Raji (cell line): ENCODE results near the gene ELOVL5.

Experiments
- POLR2A ChIP-seq: IDR thresholded peaks from 2 replicates; pipeline ENCODE4 v1.6.1; 2011; ENCODE audit warnings: low read depth, low read length, control low read depth; ENCODE audit not compliant: insufficient read depth

The ELOVL5 gene

GRCh38 chr6:53282234-53282633 lies 66.5 kb downstream of the ELOVL5 start:
- TF ChIP-seq POLR2A = no peak

GRCh38 chr6:53281518-53282215 lies 67.1 kb downstream of the ELOVL5 start:
- no peak for TF ChIP-seq POLR2A

- no peak for TF ChIP-seq POLR2A
Observed at GRCh38 chr6:53280207-53280606, 68.5 kb downstream of the ELOVL5 start.

- TF ChIP-seq POLR2A = no peak
Observed at GRCh38 chr6:53279293-53279692, 69.5 kb downstream of the ELOVL5 start.

- no peak for TF ChIP-seq POLR2A
Observed at GRCh38 chr6:53273370-53273769, 75.4 kb downstream of the ELOVL5 start.

GRCh38 chr6:53269827-53270226 lies 78.9 kb downstream of the ELOVL5 start:
- TF ChIP-seq POLR2A = no peak

- TF ChIP-seq POLR2A = no peak
Observed at GRCh38 chr6:53268858-53269608, 79.7 kb downstream of the ELOVL5 start.

- no peak for TF ChIP-seq POLR2A
Observed at GRCh38 chr6:53266553-53267090, 82.1 kb downstream of the ELOVL5 start.

GRCh38 chr6:53264915-53265607 lies 83.7 kb downstream of the ELOVL5 start:
- TF ChIP-seq POLR2A = no peak

GRCh38 chr6:53264337-53264736 lies 84.4 kb downstream of the ELOVL5 start:
- TF ChIP-seq POLR2A = no peak

GRCh38 chr6:53263917-53264316 lies 84.8 kb downstream of the ELOVL5 start:
- no peak for TF ChIP-seq POLR2A

- TF ChIP-seq POLR2A = no peak
Observed at GRCh38 chr6:53259860-53260580, 88.7 kb downstream of the ELOVL5 start.

GRCh38 chr6:53258774-53259155 lies 90.0 kb downstream of the ELOVL5 start:
- TF ChIP-seq POLR2A = no peak

GRCh38 chr6:53258076-53258773 lies 90.5 kb downstream of the ELOVL5 start:
- TF ChIP-seq POLR2A = no peak
